Chondrocyte (in vitro differentiated cells): ENCODE data around the gene C4orf36. TPM values are rescaled to one million over a fixed set of nuclear protein-coding genes. Genes with fewer than 3 reads are reported as not detected.
A peak's percentile ranks its signal among the peaks of the same experiment; 100 is the strongest.

ENCODE experiments used
- DNase-seq: peaks from one replicate; pipeline ENCODE4 v3.0.0; 2021; ENCODE audit warnings: mixed read lengths, low spot score
- H3K27ac Mint-ChIP-seq: one replicate; pipeline ENCODE4 v1.8.0; 2021; ENCODE audit warnings: mild to moderate bottlenecking, moderate library complexity, mixed read lengths; ENCODE audit not compliant: unreplicated experiment
- H3K27me3 Mint-ChIP-seq: 2 replicates; pipeline ENCODE4 v1.8.0; 2021; ENCODE audit warnings: low read depth, mixed read lengths
- H3K36me3 Mint-ChIP-seq: 2 replicates; pipeline ENCODE4 v1.8.0; 2021; ENCODE audit warnings: low read depth, mixed read lengths
- H3K4me1 Mint-ChIP-seq: 2 replicates; pipeline ENCODE4 v1.8.0; 2021; ENCODE audit warnings: low read depth, mild to moderate bottlenecking, mixed read lengths
- H3K4me3 Mint-ChIP-seq: one replicate; pipeline ENCODE4 v1.8.0; 2021; ENCODE audit warnings: mild to moderate bottlenecking, moderate library complexity, mixed read lengths; ENCODE audit not compliant: unreplicated experiment
- H3K9me3 Mint-ChIP-seq: 2 replicates; pipeline ENCODE4 v1.8.0; 2021; ENCODE audit warnings: low read depth, mixed read lengths
- CTCF ChIP-seq: fragments of 200-600 bp; sonication (generic); IDR thresholded peaks from 2 replicates; pipeline ENCODE4 v1.5.0; 2021; ENCODE audit warnings: antibody characterized with exemption, mild to moderate bottlenecking, moderate library complexity
- total RNA-seq: library from RNA; stranded (reverse); gene quantifications from 3 replicates; pipeline ENCODE4 v1.2.1, GENCODE V29; 2021

Gene C4orf36
- total RNA-seq, 1 donor from 2014 or later = 0.60 TPM

- no peak overlapping the region for H3K4me3 Mint-ChIP-seq
- TF ChIP-seq CTCF = no peak
- H3K4me1 Mint-ChIP-seq = peaks cover 13% of the 10 kb centered on the region
- H3K27ac Mint-ChIP-seq = peak overlapping the region; percentile 0
- DNase-seq = no peak
- peaks cover 3% of the 10 kb centered on the region for H3K9me3 Mint-ChIP-seq
- peaks cover 1% of the 10 kb centered on the region for H3K36me3 Mint-ChIP-seq
- H3K27me3 Mint-ChIP-seq = no peaks in the 10 kb centered on the region
Measured at GRCh38 chr4:86928400-86929255, 36.4 kb upstream of the C4orf36 start.

- Mint-ChIP-seq H3K9me3 (peaks cover 3% of the 10 kb centered on the region), H3K27me3 (no peaks in the 10 kb centered on the region), H3K4me1 (peaks cover 12% of the 10 kb centered on the region), H3K27ac (no peak overlapping the region), H3K4me3 (no peak overlapping the region), H3K36me3 (peaks cover 1% of the 10 kb centered on the region)
- no peak for DNase-seq
- TF ChIP-seq CTCF = no peak
Measured at GRCh38 chr4:86927843-86928395, 35.7 kb upstream of the C4orf36 start.

GRCh38 chr4:86926435-86927086 is 34.3 kb upstream of the C4orf36 start:
- Mint-ChIP-seq H3K36me3 (peaks cover 1% of the 10 kb centered on the region), H3K9me3 (peaks cover 3% of the 10 kb centered on the region), H3K27ac (no peak overlapping the region), H3K27me3 (no peaks in the 10 kb centered on the region), H3K4me1 (peaks cover 19% of the 10 kb centered on the region), H3K4me3 (no peak overlapping the region)
- no peak for TF ChIP-seq CTCF
- DNase-seq = no peak

GRCh38 chr4:86924811-86925210 is 32.6 kb upstream of the C4orf36 start:
- Mint-ChIP-seq H3K4me3 (no peak overlapping the region), H3K9me3 (peaks cover 3% of the 10 kb centered on the region), H3K36me3 (no peaks in the 10 kb centered on the region), H3K27ac (peak overlapping the region; percentile 92), H3K4me1 (peaks cover 23% of the 10 kb centered on the region), H3K27me3 (no peaks in the 10 kb centered on the region)
- DNase-seq = no peak
- no peak for TF ChIP-seq CTCF

GRCh38 chr4:86921608-86922252 is 29.5 kb upstream of the C4orf36 start:
- no peak for DNase-seq
- Mint-ChIP-seq H3K27me3 (no peaks in the 10 kb centered on the region), H3K4me1 (peaks cover 26% of the 10 kb centered on the region)

More at GRCh38 chr4:86921608-86922252, 29.5 kb upstream of the C4orf36 start:
- no peak overlapping the region for H3K4me3 Mint-ChIP-seq
- no peak for TF ChIP-seq CTCF
- H3K27ac Mint-ChIP-seq = no peak overlapping the region
- peaks cover 3% of the 10 kb centered on the region for H3K9me3 Mint-ChIP-seq
- no peaks in the 10 kb centered on the region for H3K36me3 Mint-ChIP-seq
